KMS-11 (cell line): ENCODE measurements around the gene PRKCH.

ENCODE experiments used
- H2AFZ ChIP-seq: fragments of 200-600 bp; sonication (generic); 2 replicates; pipeline ENCODE4 v1.6.1; 2016; ENCODE audit warnings: antibody characterized with exemption, mixed run types, low read depth
- H3K27ac ChIP-seq: fragments of 200-600 bp; sonication (generic); 2 replicates; pipeline ENCODE4 v1.6.1; 2016; ENCODE audit warnings: mild to moderate bottlenecking, mixed run types
- H3K27me3 ChIP-seq: fragments of 200-600 bp; sonication (generic); 2 replicates; pipeline ENCODE4 v1.6.1; 2017; ENCODE audit warnings: mild to moderate bottlenecking, low read depth, mixed run types, moderate library complexity; ENCODE audit not compliant: insufficient read depth
- H3K36me3 ChIP-seq: fragments of 200-600 bp; sonication (generic); 2 replicates; pipeline ENCODE4 v1.6.1; 2017; ENCODE audit warnings: mild to moderate bottlenecking, mixed run types; ENCODE audit not compliant: insufficient read depth
- H3K4me1 ChIP-seq: fragments of 200-600 bp; sonication (generic); 2 replicates; pipeline ENCODE4 v1.6.1; 2016; ENCODE audit warnings: mild to moderate bottlenecking, low read depth, mixed run types; ENCODE audit not compliant: poor library complexity, severe bottlenecking
- H3K4me2 ChIP-seq: fragments of 200-600 bp; sonication (generic); 2 replicates; pipeline ENCODE4 v1.7.0; 2016; ENCODE audit warnings: mild to moderate bottlenecking, mixed run types
- H3K4me3 ChIP-seq: fragments of 200-600 bp; sonication (generic); IDR thresholded peaks from 2 replicates; pipeline ENCODE4 v1.6.1; 2017; ENCODE audit warnings: low read depth, low read length, mixed read lengths; ENCODE audit not compliant: insufficient read depth
- H3K79me2 ChIP-seq: fragments of 200-600 bp; sonication (generic); 2 replicates; pipeline ENCODE4 v1.6.1; 2016; ENCODE audit warnings: low read depth, mixed run types; ENCODE audit not compliant: insufficient read depth
- H3K9ac ChIP-seq: fragments of 200-600 bp; sonication (generic); 2 replicates; pipeline ENCODE4 v1.6.1; 2016; ENCODE audit warnings: mild to moderate bottlenecking, mixed run types
- H4K20me1 ChIP-seq: fragments of 200-600 bp; sonication (generic); 2 replicates; pipeline ENCODE4 v1.6.1; 2016; ENCODE audit warnings: mild to moderate bottlenecking, mixed run types; ENCODE audit not compliant: insufficient read depth
- TF ChIP-seq, protein P1 (sequence below): fragments of 200-600 bp; sonication (generic); conservative IDR thresholded peaks from 2 replicates; pipeline ENCODE4 v1.6.1; 2017; ENCODE audit warnings: low read depth, mild to moderate bottlenecking, antibody characterized with exemption, low read length, moderate library complexity, mixed read lengths

The PRKCH gene

DNA sequence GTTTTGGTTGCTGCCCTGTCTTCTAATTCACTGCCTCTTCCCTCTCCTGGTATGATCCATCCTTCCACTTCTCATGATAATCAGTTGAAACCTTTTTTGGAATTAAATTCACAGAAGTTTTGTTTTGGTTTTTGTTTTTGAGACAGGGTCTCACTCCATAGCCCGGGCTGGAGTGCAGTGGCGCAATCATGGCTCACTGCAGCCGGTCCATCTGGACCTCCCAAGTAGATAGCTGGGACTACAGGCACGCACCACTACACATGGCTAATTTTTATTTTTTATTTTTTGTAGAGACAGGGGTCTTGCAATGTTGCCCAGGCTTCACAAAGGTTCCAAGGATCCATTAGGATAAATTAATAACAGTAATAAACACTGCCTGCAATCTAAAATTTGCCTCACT lies 164.3 kb downstream of the PRKCH start:
- Histone ChIP-seq H3K4me1 (no peaks in the 10 kb centered on the region), H3K36me3 (no peaks in the 10 kb centered on the region), H3K4me3 (no peak overlapping the region), H3K79me2 (no peaks in the 10 kb centered on the region), H4K20me1 (no peaks in the 10 kb centered on the region), H3K27ac (no peak overlapping the region), H3K27me3 (no peaks in the 10 kb centered on the region), H3K4me2 (no peak overlapping the region), H3K9ac (no peak overlapping the region), H2AFZ (no peak overlapping the region)
- TF ChIP-seq, protein P1, sequence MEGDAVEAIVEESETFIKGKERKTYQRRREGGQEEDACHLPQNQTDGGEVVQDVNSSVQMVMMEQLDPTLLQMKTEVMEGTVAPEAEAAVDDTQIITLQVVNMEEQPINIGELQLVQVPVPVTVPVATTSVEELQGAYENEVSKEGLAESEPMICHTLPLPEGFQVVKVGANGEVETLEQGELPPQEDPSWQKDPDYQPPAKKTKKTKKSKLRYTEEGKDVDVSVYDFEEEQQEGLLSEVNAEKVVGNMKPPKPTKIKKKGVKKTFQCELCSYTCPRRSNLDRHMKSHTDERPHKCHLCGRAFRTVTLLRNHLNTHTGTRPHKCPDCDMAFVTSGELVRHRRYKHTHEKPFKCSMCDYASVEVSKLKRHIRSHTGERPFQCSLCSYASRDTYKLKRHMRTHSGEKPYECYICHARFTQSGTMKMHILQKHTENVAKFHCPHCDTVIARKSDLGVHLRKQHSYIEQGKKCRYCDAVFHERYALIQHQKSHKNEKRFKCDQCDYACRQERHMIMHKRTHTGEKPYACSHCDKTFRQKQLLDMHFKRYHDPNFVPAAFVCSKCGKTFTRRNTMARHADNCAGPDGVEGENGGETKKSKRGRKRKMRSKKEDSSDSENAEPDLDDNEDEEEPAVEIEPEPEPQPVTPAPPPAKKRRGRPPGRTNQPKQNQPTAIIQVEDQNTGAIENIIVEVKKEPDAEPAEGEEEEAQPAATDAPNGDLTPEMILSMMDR = no peak

DNA sequence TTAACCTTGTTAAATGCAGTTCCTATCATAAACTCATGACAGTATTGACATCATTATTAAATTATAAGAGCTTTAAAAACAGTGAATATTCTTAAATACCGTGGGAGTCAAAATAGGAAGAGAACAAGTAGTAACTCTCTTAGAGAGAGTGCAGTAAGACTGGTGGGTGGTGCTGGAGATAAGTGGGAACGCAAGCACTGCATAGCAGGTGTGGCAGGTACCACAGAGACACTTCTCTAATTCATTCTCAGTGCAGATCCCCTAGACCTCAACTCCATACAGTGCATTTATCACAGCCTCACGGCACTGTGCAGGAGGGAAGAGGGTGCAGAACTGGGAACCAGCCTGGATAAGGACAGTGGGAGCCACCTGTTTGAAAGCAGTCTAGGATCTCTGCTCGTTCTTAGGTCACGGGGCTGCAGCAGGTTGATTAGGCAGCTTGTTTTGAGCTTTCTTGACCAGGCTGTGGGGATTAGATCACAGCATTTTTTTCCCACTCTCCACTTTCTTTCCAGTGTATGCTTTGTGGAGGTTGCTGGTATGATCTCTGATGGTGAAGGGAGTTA lies 165.6 kb downstream of the PRKCH start:
- no peaks in the 10 kb centered on the region for H3K36me3 ChIP-seq
- TF ChIP-seq, protein P1 = no peak
- no peaks in the 10 kb centered on the region for H3K79me2 ChIP-seq
- no peak overlapping the region for H3K9ac ChIP-seq
- H4K20me1 ChIP-seq = no peaks in the 10 kb centered on the region
- no peaks in the 10 kb centered on the region for H3K27me3 ChIP-seq
- H3K4me2 ChIP-seq = no peak overlapping the region
- H3K4me3 ChIP-seq = no peak overlapping the region
- no peaks in the 10 kb centered on the region for H3K4me1 ChIP-seq
- H3K27ac ChIP-seq = no peak overlapping the region
- no peak overlapping the region for H2AFZ ChIP-seq

DNA sequence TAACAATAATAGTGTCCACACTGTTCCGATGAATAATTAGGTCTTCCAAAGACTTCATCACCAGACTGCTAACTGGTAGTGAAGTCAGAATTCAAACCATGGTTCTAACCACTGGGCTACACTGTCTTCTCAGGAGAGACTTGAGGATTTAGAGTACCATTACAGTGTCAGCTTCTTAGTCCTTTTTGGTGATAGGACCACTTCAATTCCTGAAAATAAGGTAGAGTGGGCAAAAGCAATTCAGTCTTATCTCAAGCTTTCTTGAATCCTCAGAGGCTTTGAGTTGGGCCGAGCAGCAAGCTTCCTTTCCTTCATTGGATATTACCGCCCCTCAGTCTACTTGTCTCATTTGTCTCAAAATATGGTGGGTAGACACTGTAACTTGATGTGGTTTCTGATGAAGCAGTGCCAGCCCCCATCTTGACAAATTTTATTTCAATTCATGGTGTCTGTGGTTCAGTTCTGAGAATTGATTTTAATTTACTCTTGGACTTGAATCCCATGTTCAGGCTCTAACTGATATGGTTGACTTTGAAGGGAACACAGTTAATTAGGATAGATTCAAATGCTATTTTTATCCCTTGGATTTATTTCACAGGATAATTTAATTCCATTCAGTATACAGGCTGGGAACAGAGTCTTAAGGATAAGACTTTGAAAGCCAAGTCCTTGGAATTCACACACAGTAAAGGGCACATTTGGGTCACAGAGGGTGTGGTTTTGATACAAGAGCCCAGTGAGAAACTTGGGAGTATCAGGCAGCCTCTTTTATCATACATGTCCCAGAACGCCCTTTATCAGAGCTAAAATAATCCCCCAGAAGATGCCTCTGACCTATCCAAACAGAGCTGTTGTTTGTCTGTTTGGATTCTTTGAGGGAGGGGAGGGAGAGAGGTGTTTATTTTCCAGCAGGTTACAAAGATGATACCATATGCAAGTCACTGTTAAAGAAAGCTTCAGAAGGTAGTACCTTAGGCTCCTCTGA lies 167.3 kb downstream of the PRKCH start:
- H2AFZ ChIP-seq = no peak overlapping the region

DNA sequence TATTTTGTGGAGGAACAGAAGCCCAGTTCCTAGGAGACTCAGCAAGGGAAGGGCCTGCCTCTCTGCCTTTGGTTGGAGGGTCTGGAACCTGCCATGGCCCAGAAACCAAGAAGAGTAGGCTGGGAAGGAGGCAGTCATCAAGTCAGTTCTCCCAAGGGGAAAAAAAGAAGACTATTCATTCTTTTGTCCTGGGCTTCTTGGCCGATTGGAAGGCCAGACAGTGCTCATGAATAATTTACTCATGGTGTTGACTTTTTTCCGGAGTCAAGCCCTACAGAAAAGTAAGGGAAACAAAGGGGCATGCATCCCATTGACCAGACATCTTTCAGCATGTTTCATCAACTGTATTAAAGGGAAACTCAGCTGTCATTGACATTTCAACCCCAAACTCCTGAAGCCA lies 168.1 kb downstream of the PRKCH start:
- no peaks in the 10 kb centered on the region for H3K27me3 ChIP-seq
- TF ChIP-seq, protein P1 = no peak

More for the DNA sequence above, 167.3 kb downstream of the PRKCH start:
- Histone ChIP-seq H3K27ac (no peak overlapping the region), H3K36me3 (no peaks in the 10 kb centered on the region), H3K4me1 (no peaks in the 10 kb centered on the region), H3K4me3 (no peak overlapping the region), H3K4me2 (no peak overlapping the region), H3K27me3 (no peaks in the 10 kb centered on the region), H3K9ac (no peak overlapping the region), H3K79me2 (no peaks in the 10 kb centered on the region), H4K20me1 (no peaks in the 10 kb centered on the region)
- TF ChIP-seq, protein P1 = no peak

More for the DNA sequence above, 168.1 kb downstream of the PRKCH start:
- Histone ChIP-seq H3K4me2 (no peak overlapping the region), H3K27ac (no peak overlapping the region), H3K36me3 (no peaks in the 10 kb centered on the region), H3K4me3 (no peak overlapping the region), H2AFZ (no peak overlapping the region), H4K20me1 (no peaks in the 10 kb centered on the region), H3K9ac (no peak overlapping the region), H3K4me1 (no peaks in the 10 kb centered on the region), H3K79me2 (no peaks in the 10 kb centered on the region)
